OCI-LY7 (cell line): ENCODE measurements around the gene GALNT10.

Source experiments
- EZH2phosphoT487 ChIP-seq: fragments of 200-600 bp; sonication (generic); IDR thresholded peaks from 2 replicates; pipeline ENCODE4 v1.6.1; 2018; ENCODE audit warnings: low read depth, borderline replicate concordance, mild to moderate bottlenecking, mixed run types, antibody characterized with exemption, low read length, moderate library complexity, mixed read lengths
- TF ChIP-seq, protein P1 (sequence below): fragments of 200-600 bp; sonication (generic); conservative IDR thresholded peaks from 2 replicates; pipeline ENCODE4 v1.5.1; 2014; ENCODE audit warnings: mild to moderate bottlenecking, antibody characterized with exemption, low read length, moderate library complexity, mixed read lengths

DNA sequence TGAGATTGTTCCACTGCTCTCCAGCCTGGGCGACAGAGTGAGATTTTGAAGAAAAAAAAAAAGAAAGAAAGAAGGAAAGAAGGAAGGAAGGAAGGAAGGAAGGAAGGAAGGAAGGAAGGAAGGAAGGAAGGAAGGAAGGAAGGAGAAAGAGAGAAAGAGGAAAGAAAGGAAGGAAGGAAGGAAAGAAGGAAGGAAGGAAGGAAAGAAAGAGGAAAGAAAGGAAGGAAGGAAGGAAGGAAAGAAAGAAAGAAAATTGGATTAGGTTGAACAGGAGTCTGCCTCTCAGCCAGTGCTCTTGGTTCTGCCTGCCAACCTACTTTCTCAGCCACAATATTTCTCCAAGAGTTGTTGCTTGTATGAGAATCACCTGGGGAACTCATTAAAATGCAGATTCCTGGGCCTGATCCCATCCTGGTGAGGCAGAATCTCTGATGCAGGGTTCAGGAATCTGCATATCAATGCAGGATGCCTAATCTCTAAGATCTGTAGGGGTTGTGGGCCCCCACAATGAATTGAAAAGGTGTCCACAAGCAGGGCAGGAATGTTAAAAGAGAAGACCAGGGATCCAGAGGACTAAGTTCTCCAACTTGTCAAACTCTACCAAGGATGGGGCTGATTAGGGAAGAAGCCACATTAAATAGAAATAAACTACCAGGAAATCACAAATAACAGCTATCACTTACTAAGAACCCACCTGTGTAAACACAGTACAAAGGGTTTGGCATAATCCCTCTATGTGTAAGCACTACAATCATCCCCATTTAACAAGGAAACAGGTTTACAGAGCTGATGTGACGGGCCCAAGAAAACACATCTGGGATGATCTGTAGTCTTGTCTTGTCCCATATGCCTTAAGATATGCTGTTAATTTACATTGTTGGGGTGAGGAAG lies 23.4 kb upstream of the GALNT10 start:
- TF ChIP-seq, protein P1, sequence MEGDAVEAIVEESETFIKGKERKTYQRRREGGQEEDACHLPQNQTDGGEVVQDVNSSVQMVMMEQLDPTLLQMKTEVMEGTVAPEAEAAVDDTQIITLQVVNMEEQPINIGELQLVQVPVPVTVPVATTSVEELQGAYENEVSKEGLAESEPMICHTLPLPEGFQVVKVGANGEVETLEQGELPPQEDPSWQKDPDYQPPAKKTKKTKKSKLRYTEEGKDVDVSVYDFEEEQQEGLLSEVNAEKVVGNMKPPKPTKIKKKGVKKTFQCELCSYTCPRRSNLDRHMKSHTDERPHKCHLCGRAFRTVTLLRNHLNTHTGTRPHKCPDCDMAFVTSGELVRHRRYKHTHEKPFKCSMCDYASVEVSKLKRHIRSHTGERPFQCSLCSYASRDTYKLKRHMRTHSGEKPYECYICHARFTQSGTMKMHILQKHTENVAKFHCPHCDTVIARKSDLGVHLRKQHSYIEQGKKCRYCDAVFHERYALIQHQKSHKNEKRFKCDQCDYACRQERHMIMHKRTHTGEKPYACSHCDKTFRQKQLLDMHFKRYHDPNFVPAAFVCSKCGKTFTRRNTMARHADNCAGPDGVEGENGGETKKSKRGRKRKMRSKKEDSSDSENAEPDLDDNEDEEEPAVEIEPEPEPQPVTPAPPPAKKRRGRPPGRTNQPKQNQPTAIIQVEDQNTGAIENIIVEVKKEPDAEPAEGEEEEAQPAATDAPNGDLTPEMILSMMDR: no peak
- no peak for TF ChIP-seq EZH2phosphoT487
